ENCODE results near the gene CHRND. TPM values are rescaled to one million over a fixed set of nuclear protein-coding genes. Genes with fewer than 3 reads are reported as not detected.
"Not testable (repeated sequence)": the region's sequence is repeated elsewhere in the genome, so short reads cannot be mapped to it uniquely, and the experiment has no call there.

Gene CHRND
- total RNA-seq, 1 experiment from 2014 or later: not detected

- H3K9me3 Mint-ChIP-seq (ENCODE audit: unreplicated experiment): no peaks in the 10 kb centered on the region
- Histone ChIP-seq H3K4me3 (ENCODE audit: low read depth, low read length) (no peak overlapping the region), H3K4me1 (no peaks in the 10 kb centered on the region), H3K27me3 (replicated peaks; ENCODE audit: control insufficient read depth, insufficient read depth, low read length) (no peaks in the 10 kb centered on the region), H3K9me3 (no peaks in the 10 kb centered on the region), H3K36me3 (ENCODE audit: control insufficient read depth, insufficient read depth, low read length) (no peaks in the 10 kb centered on the region)
- no peaks in the 10 kb centered on the region for H3K27me3 Mint-ChIP-seq (ENCODE audit: insufficient read depth, unreplicated experiment)
- no peak for TF ChIP-seq CTCF (IDR thresholded peaks at IDR 0.05; ENCODE audit: insufficient read depth in 1 of 2, low read depth in 1 of 2, low read length in 1 of 2, severe bottlenecking in 1 of 2, unreplicated experiment in 1 of 2)
- ChIA-PET POLR2A (no interaction called here), CTCF (no interaction called here)
- peaks cover 6% of the 10 kb centered on the region for H3K36me3 Mint-ChIP-seq (ENCODE audit: insufficient read depth, unreplicated experiment)
- no peak for DNase-seq
- intact Hi-C loops (cut with micrococcal nuclease; ENCODE audit: unreplicated experiment): no loop called here
- BruUV-seq (replicated peaks): no TSS peak
- H3K4me3 Mint-ChIP-seq (ENCODE audit: unreplicated experiment): no peak overlapping the region
- no peaks in the 10 kb centered on the region for H3K4me1 Mint-ChIP-seq (ENCODE audit: low read depth, unreplicated experiment)
- no peak overlapping the region for H3K27ac Mint-ChIP-seq (ENCODE audit: unreplicated experiment)
Measured at GRCh38 chr2:232530626-232531260, 4.8 kb downstream of the CHRND start.

GRCh38 chr2:232532419-232532818, 6.5 kb downstream of the CHRND start:
- intact Hi-C loops (cut with micrococcal nuclease; ENCODE audit: unreplicated experiment): no loop called here
- Mint-ChIP-seq H3K27ac (ENCODE audit: unreplicated experiment) (no peak overlapping the region), H3K27me3 (ENCODE audit: insufficient read depth, unreplicated experiment) (no peaks in the 10 kb centered on the region), H3K9me3 (ENCODE audit: unreplicated experiment) (no peaks in the 10 kb centered on the region), H3K4me3 (ENCODE audit: unreplicated experiment) (no peak overlapping the region), H3K4me1 (ENCODE audit: low read depth, unreplicated experiment) (no peaks in the 10 kb centered on the region), H3K36me3 (ENCODE audit: insufficient read depth, unreplicated experiment) (no peaks in the 10 kb centered on the region)
- Histone ChIP-seq H3K4me3 (ENCODE audit: low read depth, low read length) (no peak overlapping the region), H3K27me3 (replicated peaks; ENCODE audit: control insufficient read depth, insufficient read depth, low read length) (no peaks in the 10 kb centered on the region), H3K36me3 (ENCODE audit: control insufficient read depth, insufficient read depth, low read length) (no peaks in the 10 kb centered on the region), H3K4me1 (no peaks in the 10 kb centered on the region), H3K9me3 (no peaks in the 10 kb centered on the region)
- no TSS peak for BruUV-seq (replicated peaks)
- DNase-seq: no peak
- POLR2A ChIA-PET: interaction anchor here (0.8 kb wide), 1 partner anchor 18 kb away, joined by 3 read pairs; the partner anchor contains the start of genes EIF4E2 and TIGD1
- CTCF ChIA-PET: no interaction called here
- TF ChIP-seq CTCF (IDR thresholded peaks at IDR 0.05; ENCODE audit: insufficient read depth in 1 of 2, low read depth in 1 of 2, low read length in 1 of 2, severe bottlenecking in 1 of 2, unreplicated experiment in 1 of 2): no peak

GRCh38 chr2:232532821-232533220, 6.9 kb downstream of the CHRND start:
- H3K9me3 ChIP-seq; H3K4me1 Mint-ChIP-seq (ENCODE audit: low read depth, unreplicated experiment); H3K27me3 Mint-ChIP-seq (ENCODE audit: insufficient read depth, unreplicated experiment); H3K36me3 Mint-ChIP-seq (ENCODE audit: insufficient read depth, unreplicated experiment); H3K4me3 ChIP-seq (ENCODE audit: low read depth, low read length); H3K4me1 ChIP-seq; H3K36me3 ChIP-seq (ENCODE audit: control insufficient read depth, insufficient read depth, low read length); intact Hi-C loops (cut with micrococcal nuclease; ENCODE audit: unreplicated experiment); CTCF ChIA-PET; DNase-seq; BruUV-seq (replicated peaks); H3K4me3 Mint-ChIP-seq (ENCODE audit: unreplicated experiment); H3K27me3 ChIP-seq (replicated peaks; ENCODE audit: control insufficient read depth, insufficient read depth, low read length); H3K27ac Mint-ChIP-seq (ENCODE audit: unreplicated experiment); H3K9me3 Mint-ChIP-seq (ENCODE audit: unreplicated experiment): not testable (repeated sequence)
- POLR2A ChIA-PET: interaction anchor here (0.8 kb wide), 1 partner anchor 18 kb away, joined by 3 read pairs; the partner anchor contains the start of genes EIF4E2 and TIGD1
